ENCODE results near the gene IMP4. TPM values are rescaled to one million over a fixed set of nuclear protein-coding genes. Genes with fewer than 3 reads are reported as not detected.

The IMP4 gene
- total and polyA plus RNA-seq, 2 of the 13 experiments (the other 11 are each of a cell fraction or from before 2014, with no cell fraction given), result 142 to 158 TPM

DNA sequence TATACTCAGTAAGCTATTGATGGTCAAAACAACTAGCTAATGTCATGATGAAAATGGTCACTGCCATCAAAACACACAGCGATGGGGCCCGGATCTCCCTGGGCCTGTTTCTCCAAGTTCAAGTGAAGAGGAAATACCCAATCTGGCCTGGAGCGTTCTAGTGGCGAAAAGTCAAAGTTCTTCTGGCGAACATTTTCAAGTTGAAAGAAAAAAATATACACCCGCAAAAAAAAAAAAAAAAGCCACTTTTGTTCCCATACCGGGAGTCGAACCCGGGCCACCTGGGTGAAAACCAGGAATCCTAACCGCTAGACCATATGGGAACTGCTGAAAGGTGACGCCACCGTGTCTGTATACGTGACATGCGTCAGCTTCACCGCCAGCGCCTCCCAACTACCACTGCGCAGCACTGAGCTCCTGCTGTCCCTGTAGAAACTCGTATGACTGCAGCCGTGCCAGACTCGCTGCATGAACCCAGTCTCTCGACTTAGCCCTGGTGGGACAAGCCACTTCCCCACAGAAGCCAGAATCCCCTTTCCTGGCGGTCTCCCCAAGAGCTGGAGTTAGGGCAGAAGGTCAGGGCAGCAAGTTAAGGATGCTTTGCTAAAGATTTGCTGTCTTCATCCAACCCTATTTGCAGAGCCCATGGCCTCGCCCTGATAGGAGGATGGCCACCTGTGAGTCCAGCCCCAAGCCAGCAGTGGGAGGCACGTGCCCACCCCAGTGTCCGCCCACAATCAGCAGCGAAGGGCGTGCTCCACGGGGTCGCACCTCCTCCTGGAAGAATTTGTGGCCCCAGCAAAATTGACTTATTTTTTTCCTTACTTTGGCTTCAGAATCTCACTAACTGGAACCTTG lies 5.6 kb upstream of the IMP4 start (continued):
- TF ChIP-seq, protein P1, sequence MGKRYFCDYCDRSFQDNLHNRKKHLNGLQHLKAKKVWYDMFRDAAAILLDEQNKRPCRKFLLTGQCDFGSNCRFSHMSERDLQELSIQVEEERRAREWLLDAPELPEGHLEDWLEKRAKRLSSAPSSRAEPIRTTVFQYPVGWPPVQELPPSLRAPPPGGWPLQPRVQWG (CRISPR knock-in tag; IDR thresholded peaks at IDR 0.05; ENCODE audit: borderline replicate concordance, low read depth), result no peak
- TF ChIP-seq ZNF557 (CRISPR knock-in tag; IDR thresholded peaks at IDR 0.05) (peak; percentile 86; the same call in 1 of the 2 replicates), LBX2 (CRISPR knock-in tag; IDR thresholded peaks at IDR 0.05; ENCODE audit: borderline replicate concordance) (no peak), YEATS2 (CRISPR knock-in tag; IDR thresholded peaks at IDR 0.05; ENCODE audit: borderline replicate concordance) (peak; percentile 67; the same call in 1 of the 2 replicates), NFIC (IDR thresholded peaks at IDR 0.05; ENCODE audit: low read length) (no peak), SOX5 (CRISPR knock-in tag; IDR thresholded peaks at IDR 0.05; ENCODE audit: borderline replicate concordance) (peak; percentile 56), MAZ (IDR thresholded peaks at IDR 0.05; ENCODE audit: borderline replicate concordance, low read depth, low read length) (peak; percentile 48; the same call in 1 of the 2 replicates), MAZ (CRISPR knock-in tag; IDR thresholded peaks at IDR 0.05; ENCODE audit: low read depth) (no peak), EZH2 (conservative IDR thresholded peaks at IDR 0.05; ENCODE audit: low read depth, low read length) (no peak), POLR2AphosphoS5 (IDR thresholded peaks at IDR 0.05; ENCODE audit: low read depth, low read length) (peak; percentile 70; the same call in 1 of the 2 replicates), MIER2 (CRISPR knock-in tag; IDR thresholded peaks at IDR 0.05) (no peak), SOX6 (IDR thresholded peaks at IDR 0.05) (no peak), SOX6 (CRISPR knock-in tag; IDR thresholded peaks at IDR 0.05) (peak; percentile 73), MTF2 (CRISPR knock-in tag; IDR thresholded peaks at IDR 0.05; ENCODE audit: borderline replicate concordance) (0 out of 2 replicates have a peak, but pooled peaks have one; percentile 59), SKIL (CRISPR knock-in tag; IDR thresholded peaks at IDR 0.05; ENCODE audit: borderline replicate concordance) (no peak; the same call in 1 of the 2 replicates)
- TF ChIP-seq, protein P2, sequence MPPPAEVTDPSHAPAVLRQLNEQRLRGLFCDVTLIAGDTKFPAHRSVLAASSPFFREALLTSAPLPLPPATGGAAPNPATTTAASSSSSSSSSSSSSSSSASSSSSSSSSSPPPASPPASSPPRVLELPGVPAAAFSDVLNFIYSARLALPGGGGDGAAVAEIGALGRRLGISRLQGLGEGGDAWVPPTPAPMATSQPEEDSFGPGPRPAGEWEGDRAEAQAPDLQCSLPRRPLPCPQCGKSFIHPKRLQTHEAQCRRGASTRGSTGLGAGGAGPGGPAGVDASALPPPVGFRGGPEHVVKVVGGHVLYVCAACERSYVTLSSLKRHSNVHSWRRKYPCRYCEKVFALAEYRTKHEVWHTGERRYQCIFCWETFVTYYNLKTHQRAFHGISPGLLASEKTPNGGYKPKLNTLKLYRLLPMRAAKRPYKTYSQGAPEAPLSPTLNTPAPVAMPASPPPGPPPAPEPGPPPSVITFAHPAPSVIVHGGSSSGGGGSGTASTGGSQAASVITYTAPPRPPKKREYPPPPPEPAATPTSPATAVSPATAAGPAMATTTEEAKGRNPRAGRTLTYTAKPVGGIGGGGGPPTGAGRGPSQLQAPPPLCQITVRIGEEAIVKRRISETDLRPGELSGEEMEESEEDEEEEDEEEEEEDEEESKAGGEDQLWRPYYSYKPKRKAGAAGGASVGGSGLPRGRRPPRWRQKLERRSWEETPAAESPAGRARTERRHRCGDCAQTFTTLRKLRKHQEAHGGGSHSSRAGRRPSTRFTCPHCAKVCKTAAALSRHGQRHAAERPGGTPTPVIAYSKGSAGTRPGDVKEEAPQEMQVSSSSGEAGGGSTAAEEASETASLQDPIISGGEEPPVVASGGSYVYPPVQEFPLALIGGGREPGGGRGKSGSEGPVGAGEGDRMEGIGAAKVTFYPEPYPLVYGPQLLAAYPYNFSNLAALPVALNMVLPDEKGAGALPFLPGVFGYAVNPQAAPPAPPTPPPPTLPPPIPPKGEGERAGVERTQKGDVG (CRISPR knock-in tag; IDR thresholded peaks at IDR 0.05; ENCODE audit: borderline replicate concordance), result peak; percentile 20; the same call in 1 of the 2 replicates
- TF ChIP-seq, protein P3, sequence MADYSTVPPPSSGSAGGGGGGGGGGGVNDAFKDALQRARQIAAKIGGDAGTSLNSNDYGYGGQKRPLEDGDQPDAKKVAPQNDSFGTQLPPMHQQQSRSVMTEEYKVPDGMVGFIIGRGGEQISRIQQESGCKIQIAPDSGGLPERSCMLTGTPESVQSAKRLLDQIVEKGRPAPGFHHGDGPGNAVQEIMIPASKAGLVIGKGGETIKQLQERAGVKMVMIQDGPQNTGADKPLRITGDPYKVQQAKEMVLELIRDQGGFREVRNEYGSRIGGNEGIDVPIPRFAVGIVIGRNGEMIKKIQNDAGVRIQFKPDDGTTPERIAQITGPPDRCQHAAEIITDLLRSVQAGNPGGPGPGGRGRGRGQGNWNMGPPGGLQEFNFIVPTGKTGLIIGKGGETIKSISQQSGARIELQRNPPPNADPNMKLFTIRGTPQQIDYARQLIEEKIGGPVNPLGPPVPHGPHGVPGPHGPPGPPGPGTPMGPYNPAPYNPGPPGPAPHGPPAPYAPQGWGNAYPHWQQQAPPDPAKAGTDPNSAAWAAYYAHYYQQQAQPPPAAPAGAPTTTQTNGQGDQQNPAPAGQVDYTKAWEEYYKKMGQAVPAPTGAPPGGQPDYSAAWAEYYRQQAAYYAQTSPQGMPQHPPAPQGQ (CRISPR knock-in tag; IDR thresholded peaks at IDR 0.05; ENCODE audit: borderline replicate concordance), result peak; percentile 80; the same call in 1 of the 2 replicates
- TF ChIP-seq, protein P4, sequence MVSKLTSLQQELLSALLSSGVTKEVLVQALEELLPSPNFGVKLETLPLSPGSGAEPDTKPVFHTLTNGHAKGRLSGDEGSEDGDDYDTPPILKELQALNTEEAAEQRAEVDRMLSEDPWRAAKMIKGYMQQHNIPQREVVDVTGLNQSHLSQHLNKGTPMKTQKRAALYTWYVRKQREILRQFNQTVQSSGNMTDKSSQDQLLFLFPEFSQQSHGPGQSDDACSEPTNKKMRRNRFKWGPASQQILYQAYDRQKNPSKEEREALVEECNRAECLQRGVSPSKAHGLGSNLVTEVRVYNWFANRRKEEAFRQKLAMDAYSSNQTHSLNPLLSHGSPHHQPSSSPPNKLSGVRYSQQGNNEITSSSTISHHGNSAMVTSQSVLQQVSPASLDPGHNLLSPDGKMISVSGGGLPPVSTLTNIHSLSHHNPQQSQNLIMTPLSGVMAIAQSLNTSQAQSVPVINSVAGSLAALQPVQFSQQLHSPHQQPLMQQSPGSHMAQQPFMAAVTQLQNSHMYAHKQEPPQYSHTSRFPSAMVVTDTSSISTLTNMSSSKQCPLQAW (CRISPR knock-in tag; IDR thresholded peaks at IDR 0.05), result peak; percentile 83
